ENCODE measurements around the gene GRK5. TPM values are rescaled to one million over a fixed set of nuclear protein-coding genes. Genes with fewer than 3 reads are reported as not detected.
A peak's percentile ranks its signal among the peaks of the same experiment; 100 is the strongest.

GRK5 gene
- total and polyA plus RNA-seq, 9 of the 15 experiments (the other 6 are each of a cell fraction or from before 2014, with no cell fraction given): 0.46 to 0.83 (median 0.67) TPM; not detected in 2

DNA sequence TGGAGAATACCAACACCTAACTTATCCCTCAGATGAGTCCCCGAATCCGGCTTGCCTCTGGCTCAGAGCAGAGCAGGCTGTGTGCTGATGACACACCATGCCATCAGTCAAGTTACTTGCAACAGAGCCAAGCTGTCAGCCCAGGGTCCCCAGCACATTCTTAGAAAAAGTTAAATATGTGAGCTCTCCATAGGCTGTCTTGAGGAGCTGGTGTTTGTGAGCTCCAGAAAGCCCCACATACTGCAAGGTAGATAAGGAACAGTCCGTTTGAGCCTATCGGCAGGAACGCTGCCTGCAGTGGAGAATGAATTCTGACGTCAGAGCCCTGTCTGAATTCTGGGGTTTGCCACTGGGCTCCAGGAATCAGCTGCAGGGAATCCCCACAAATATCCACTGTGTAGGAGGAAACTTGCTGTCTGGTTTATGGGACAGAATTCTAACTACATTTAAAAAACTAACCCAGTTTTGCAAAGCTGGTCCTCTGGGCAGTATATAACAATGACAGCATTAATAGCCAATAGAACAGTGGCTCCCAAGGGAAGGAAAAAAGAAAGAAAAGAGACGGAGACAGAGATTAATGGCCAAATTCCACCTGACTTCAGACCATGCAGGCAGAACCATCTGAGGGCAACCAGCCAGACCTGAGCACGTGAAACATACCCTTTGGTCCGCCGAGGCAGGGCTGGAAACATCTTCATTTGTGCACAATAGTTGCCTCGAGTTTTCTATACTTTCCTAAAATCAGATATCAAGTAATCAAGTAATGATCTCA, 45.5 kb upstream of the GRK5 start (continued):
- TF ChIP-seq PHF21A (IDR thresholded peaks at IDR 0.05; ENCODE audit: borderline replicate concordance, low read depth) (no peak), HNRNPK (IDR thresholded peaks at IDR 0.05; ENCODE audit: low read depth, low read length, poor library complexity, severe bottlenecking) (no peak), EZH2 (IDR thresholded peaks at IDR 0.05; ENCODE audit: borderline replicate concordance, low read depth, low read length) (no peak), UBTF (IDR thresholded peaks at IDR 0.05; ENCODE audit: borderline replicate concordance in 1 of 2, low read depth in 2 of 2, low read length in 2 of 2) (no peak), KDM1A (IDR thresholded peaks at IDR 0.05) (no peak), ZNF76 (CRISPR knock-in tag; IDR thresholded peaks at IDR 0.05; ENCODE audit: borderline replicate concordance) (no peak), FOXJ2 (tag; IDR thresholded peaks at IDR 0.05) (no peak), MTA2 (IDR thresholded peaks at IDR 0.05; ENCODE audit: low read depth) (no peak), POLR2AphosphoS5 (IDR thresholded peaks at IDR 0.05; ENCODE audit: control insufficient read depth, insufficient read depth, low read depth, low read length) (no peak), MBD1 (CRISPR knock-in tag; IDR thresholded peaks at IDR 0.05) (no peak), TOE1 (IDR thresholded peaks at IDR 0.05; ENCODE audit: borderline replicate concordance) (no peak), TOE1 (CRISPR knock-in tag; IDR thresholded peaks at IDR 0.05; ENCODE audit: borderline replicate concordance, low read depth) (no peak), BDP1 (IDR thresholded peaks at IDR 0.05; ENCODE audit: insufficient read depth, insufficient read length) (no peak), RFX5 (IDR thresholded peaks at IDR 0.05; ENCODE audit: low read depth, low read length) (no peak), ESRRA (IDR thresholded peaks at IDR 0.05; ENCODE audit: borderline replicate concordance, low read depth) (no peak), SRSF1 (IDR thresholded peaks at IDR 0.05; ENCODE audit: low read depth, low read length) (no peak), NFIC (IDR thresholded peaks at IDR 0.05) (peak; percentile 59), SRSF7 (optimal IDR thresholded peaks at IDR 0.05; ENCODE audit: low read depth, low read length) (no peak), CCAR2 (IDR thresholded peaks at IDR 0.05; ENCODE audit: low read depth, low read length) (no peak), FOXO4 (CRISPR knock-in tag; IDR thresholded peaks at IDR 0.05) (no peak), SMARCA5 (IDR thresholded peaks at IDR 0.05) (no peak), ILF3 (IDR thresholded peaks at IDR 0.05; ENCODE audit: borderline replicate concordance) (no peak)
- TF ChIP-seq, protein P1, sequence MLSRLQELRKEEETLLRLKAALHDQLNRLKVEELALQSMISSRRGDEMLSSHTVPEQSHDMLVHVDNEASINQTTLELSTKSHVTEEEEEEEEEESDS (CRISPR knock-in tag; IDR thresholded peaks at IDR 0.05): no peak

Measured in K562 (cell line).